SK-N-SH treated with all-trans-retinoic acid at 6 μM for 48 hours (cell line): ENCODE data around the gene CDK18.

Experiments
- ATAC-seq: fragments of 200-7000 bp; cut with Tn5 transposase; 3 replicates; pipeline ENCODE4 v1.9.1; 2020; ENCODE audit warnings: mild to moderate bottlenecking, moderate library complexity
- ARNTL ChIP-seq: fragments of 450-650 bp; formaldehyde crosslinking; IDR thresholded peaks from 2 replicates; pipeline ENCODE4 v1.5.0; 2020; ENCODE audit warnings: low read depth, mild to moderate bottlenecking, moderate library complexity, borderline replicate concordance
- BACH2 ChIP-seq: fragments of 250-450 bp; sonication (Bioruptor Pico); IDR thresholded peaks from 2 replicates; pipeline ENCODE4 v1.9.0; 2021; ENCODE audit warnings: mild to moderate bottlenecking, borderline replicate concordance
- CREB5 ChIP-seq: fragments of 250-450 bp; sonication (Bioruptor Pico); IDR thresholded peaks from 2 replicates; pipeline ENCODE4 v1.5.1; 2020; ENCODE audit warnings: low read depth, mild to moderate bottlenecking, moderate library complexity
- CSDC2 ChIP-seq: fragments of 250-450 bp; sonication (Bioruptor Pico); IDR thresholded peaks from 2 replicates; pipeline ENCODE4 v1.5.0; 2020; ENCODE audit warnings: mild to moderate bottlenecking, moderate library complexity
- CSRNP3 ChIP-seq: fragments of 250-450 bp; sonication (Bioruptor Pico); IDR thresholded peaks from 2 replicates; pipeline ENCODE4 v1.5.1; 2021; ENCODE audit warnings: mild to moderate bottlenecking, moderate library complexity
- ESRRG ChIP-seq: fragments of 250-450 bp; sonication (Bioruptor Pico); IDR thresholded peaks from 2 replicates; pipeline ENCODE4 v1.6.1; 2021; ENCODE audit warnings: mild to moderate bottlenecking
- GLIS3 ChIP-seq: fragments of 250-450 bp; sonication (Bioruptor Pico); IDR thresholded peaks from 2 replicates; pipeline ENCODE4 v1.5.0; 2020; ENCODE audit warnings: mild to moderate bottlenecking, moderate library complexity
- ISL1 ChIP-seq: fragments of 250-450 bp; sonication (Bioruptor Pico); IDR thresholded peaks from 2 replicates; pipeline ENCODE4 v2.1.2; 2022; ENCODE audit warnings: mild to moderate bottlenecking, moderate library complexity
- OSR1 ChIP-seq: fragments of 250-450 bp; sonication (Bioruptor Pico); IDR thresholded peaks from 2 replicates; pipeline ENCODE4 v1.8.0; 2022; ENCODE audit warnings: moderate library complexity, mild to moderate bottlenecking, inconsistent platforms
- PATZ1 ChIP-seq: fragments of 250-450 bp; sonication (Bioruptor Pico); IDR thresholded peaks from 2 replicates; pipeline ENCODE4 v1.8.0; 2020; ENCODE audit warnings: mild to moderate bottlenecking, moderate library complexity, borderline replicate concordance
- POU6F1 ChIP-seq: fragments of 250-450 bp; sonication (Bioruptor Pico); IDR thresholded peaks from 2 replicates; pipeline ENCODE4 v1.8.0; 2021; ENCODE audit warnings: low read depth, mild to moderate bottlenecking, moderate library complexity, borderline replicate concordance
- PPARA ChIP-seq: fragments of 250-450 bp; sonication (Bioruptor Pico); IDR thresholded peaks from 2 replicates; pipeline ENCODE4 v1.5.0; 2020; ENCODE audit warnings: mild to moderate bottlenecking, borderline replicate concordance
- SNAI2 ChIP-seq: fragments of 250-450 bp; sonication (Bioruptor Pico); IDR thresholded peaks from 2 replicates; pipeline ENCODE4 v1.5.0; 2020; ENCODE audit warnings: mild to moderate bottlenecking, moderate library complexity
- ZC3H10 ChIP-seq: fragments of 250-450 bp; sonication (Bioruptor Pico); IDR thresholded peaks from 2 replicates; pipeline ENCODE4 v1.5.1; 2021; ENCODE audit warnings: mild to moderate bottlenecking, moderate library complexity
- ZNF565 ChIP-seq: fragments of 450-650 bp; formaldehyde crosslinking; conservative IDR thresholded peaks from 2 replicates; pipeline ENCODE4 v1.5.0; 2020; ENCODE audit warnings: low read depth, mild to moderate bottlenecking, moderate library complexity
- ZNF70 ChIP-seq: fragments of 450-650 bp; formaldehyde crosslinking; IDR thresholded peaks from 2 replicates; pipeline ENCODE4 v1.5.0; 2020; ENCODE audit warnings: mild to moderate bottlenecking, moderate library complexity
- ZNF8 ChIP-seq: fragments of 450-650 bp; formaldehyde crosslinking; IDR thresholded peaks from 2 replicates; pipeline ENCODE4 v1.5.0; 2020; ENCODE audit warnings: mild to moderate bottlenecking, moderate library complexity

CDK18 gene

GRCh38 chr1:205535096-205535495 is 30.6 kb downstream of the CDK18 start:
- no peak for TF ChIP-seq OSR1 (CRISPR knock-in tag)
- no peak for TF ChIP-seq ZC3H10
- no peak for ATAC-seq

- TF ChIP-seq GLIS3: no peak
- no peak for TF ChIP-seq SNAI2
- TF ChIP-seq PATZ1: no peak
- TF ChIP-seq CSDC2 (CRISPR knock-in tag): no peak
- TF ChIP-seq ARNTL (CRISPR knock-in tag): no peak
- no peak for TF ChIP-seq CSRNP3 (CRISPR knock-in tag)
- TF ChIP-seq ESRRG (CRISPR knock-in tag): no peak
- no peak for TF ChIP-seq PPARA
- no peak for TF ChIP-seq CREB5 (CRISPR knock-in tag)
- no peak for TF ChIP-seq ISL1 (CRISPR knock-in tag)
- no peak for TF ChIP-seq POU6F1 (CRISPR knock-in tag)
- no peak for TF ChIP-seq ZNF565 (CRISPR knock-in tag)
- no peak for TF ChIP-seq OSR1 (CRISPR knock-in tag)
- no peak for TF ChIP-seq ZNF8
- no peak for ATAC-seq
Observed at GRCh38 chr1:205535866-205536758, 31.6 kb downstream of the CDK18 start.

- no peak for ATAC-seq
- TF ChIP-seq ARNTL (CRISPR knock-in tag) (no peak), BACH2 (CRISPR knock-in tag) (no peak)
- TF ChIP-seq, all 23 proteins: peak for 0
Observed at GRCh38 chr1:205536759-205537361, 32.4 kb downstream of the CDK18 start.

GRCh38 chr1:205537386-205538018 is 33.0 kb downstream of the CDK18 start:
- no peak for ATAC-seq
- TF ChIP-seq GLIS3: no peak
- TF ChIP-seq ZNF70 (CRISPR knock-in tag): no peak
- TF ChIP-seq CREB5 (CRISPR knock-in tag): no peak
- no peak for TF ChIP-seq BACH2 (CRISPR knock-in tag)
